Right lobe of liver (tissue), 6 donors: ENCODE measurements around the gene CHMP3. TPM values are rescaled to one million over a fixed set of nuclear protein-coding genes. Genes with fewer than 3 reads are reported as not detected.
"Not testable (repeated sequence)": the region's sequence is repeated elsewhere in the genome, so short reads cannot be mapped to it uniquely, and the experiment has no call there.

ENCODE experiments used
- ATAC-seq, 4 donors: fragments of 200-7000 bp; cut with Tn5 transposase; one replicate each; pipeline ENCODE4 v1.9.1; 2020; ENCODE audit warnings: mild to moderate bottlenecking in 4 of 4, moderate library complexity in 4 of 4
- DNase-seq, 3 donors: peaks; one replicate each; pipeline ENCODE4 v3.0.0-alpha.2; 2020
- H3K27ac ChIP-seq, 3 donors: fragments of 200-600 bp; one replicate each; pipeline ENCODE4 v1.8.0; 2022
- H3K27me3 ChIP-seq, 2 donors: fragments of 200-600 bp; one replicate each; pipeline ENCODE4 v1.8.0; 2022
- H3K36me3 ChIP-seq, 4 donors: fragments of 200-600 bp; sonication (generic) in 1 of 4; one replicate each; pipeline versions ENCODE4 v1.5.1 to v1.8.0; 2017 to 2022; ENCODE audit warnings: control low read depth in 1 of 4
- H3K4me1 ChIP-seq, 4 donors: fragments of 200-600 bp; sonication (generic) in 1 of 4; one replicate each; pipeline versions ENCODE4 v1.5.1 to v1.8.0; 2017 to 2022; ENCODE audit warnings: control low read depth in 1 of 4
- H3K4me3 ChIP-seq, 3 donors: fragments of 200-600 bp; one replicate each; pipeline ENCODE4 v1.8.0; 2022
- H3K9me3 ChIP-seq, 4 donors: fragments of 200-600 bp; sonication (generic) in 1 of 4; one replicate each; pipeline versions ENCODE4 v1.5.1 to v1.8.0; 2017 to 2022; ENCODE audit warnings: control low read depth in 1 of 4
- POLR2A ChIP-seq: fragments of 450-650 bp; IDR thresholded peaks from one replicate; pipeline ENCODE4 v1.6.1; 2017; ENCODE audit warnings: antibody characterized with exemption, mild to moderate bottlenecking
- WGBS: methylation state at CpG from one replicate; pipeline ENCODE4 v1.1.6; 2018; ENCODE audit warnings: low coverage, low lambda C conversion rate; ENCODE audit not compliant: insufficient coverage; ENCODE audit errors: missing lambda C conversion rate; 5-methylcytosine and 5-hydroxymethylcytosine counted together
- intact Hi-C, 2 donors: fragments of 100-400 bp; cut with DNase I; formaldehyde crosslinking; loops; one replicate each; pipeline versions ENCODE4 v1.11.2 to v1.14.1; 2022
- total RNA-seq, 6 experiments: library from RNA; depleted of rRNA in 2 of 6; stranded (reverse); fragments of >200 nt in 2 of 6; fragmentation: NEBNext Ultra II Directional in 3 of 6; extraction: Animal tissue kit (Norgen Biotek cat#: 25700) in 3 of 6; gene quantifications; one replicate each; pipeline versions ENCODE4 v1.1.0 to v1.2.4, GENCODE V29; 2016 to 2023
- TF ChIP-seq, protein P1 (sequence below), 4 donors: fragments of 200-600 bp in 3 of 4; fragments of 450-650 bp in 1 of 4; IDR thresholded peaks; one replicate each; pipeline versions ENCODE4 v1.5.1 to v1.8.0; 2016 to 2022; ENCODE audit warnings: antibody characterized with exemption in 4 of 4, mild to moderate bottlenecking in 2 of 4
- donor health status: DM: no; HTN: yes; CAD: no.
- donor health status: DM: no; HTN: no; CAD: no.
- donor health status: DM: no; HTN: no; CAD: no.
- donor health status: DM: no; HTN: yes; CAD: no.
- donor health status: DM: no; HTN: yes; CAD: no.

Gene CHMP3
- total RNA-seq, 6 experiments from 2014 or later, result 16.2 to 29.3 (median 24.4) TPM

DNA sequence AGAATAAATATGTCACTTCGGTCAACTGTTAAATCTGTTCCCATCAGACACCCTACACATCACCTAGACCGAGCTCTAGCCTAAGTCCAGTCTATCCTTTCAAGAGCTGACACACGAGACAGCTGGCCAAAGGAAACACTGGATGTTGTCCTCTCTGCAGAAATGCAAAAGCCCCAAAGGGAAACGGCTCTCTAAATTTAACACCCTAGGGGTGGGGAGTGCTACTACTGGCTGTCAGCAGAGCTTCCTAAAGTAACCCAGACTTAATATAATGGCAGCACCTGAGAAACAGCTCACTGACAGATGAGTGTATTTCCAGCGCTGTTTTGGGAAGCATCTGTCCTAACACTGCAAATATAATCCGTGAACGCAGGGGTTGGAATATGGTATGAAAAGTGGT, 55.6 kb downstream of the CHMP3 start:
- H3K9me3 ChIP-seq, result no peaks in the 10 kb centered on the region
- H3K4me3 ChIP-seq, result no peak overlapping the region
- H3K27ac ChIP-seq, result no peak overlapping the region
- intact Hi-C loops, result no loop called here
- TF ChIP-seq, protein P1, sequence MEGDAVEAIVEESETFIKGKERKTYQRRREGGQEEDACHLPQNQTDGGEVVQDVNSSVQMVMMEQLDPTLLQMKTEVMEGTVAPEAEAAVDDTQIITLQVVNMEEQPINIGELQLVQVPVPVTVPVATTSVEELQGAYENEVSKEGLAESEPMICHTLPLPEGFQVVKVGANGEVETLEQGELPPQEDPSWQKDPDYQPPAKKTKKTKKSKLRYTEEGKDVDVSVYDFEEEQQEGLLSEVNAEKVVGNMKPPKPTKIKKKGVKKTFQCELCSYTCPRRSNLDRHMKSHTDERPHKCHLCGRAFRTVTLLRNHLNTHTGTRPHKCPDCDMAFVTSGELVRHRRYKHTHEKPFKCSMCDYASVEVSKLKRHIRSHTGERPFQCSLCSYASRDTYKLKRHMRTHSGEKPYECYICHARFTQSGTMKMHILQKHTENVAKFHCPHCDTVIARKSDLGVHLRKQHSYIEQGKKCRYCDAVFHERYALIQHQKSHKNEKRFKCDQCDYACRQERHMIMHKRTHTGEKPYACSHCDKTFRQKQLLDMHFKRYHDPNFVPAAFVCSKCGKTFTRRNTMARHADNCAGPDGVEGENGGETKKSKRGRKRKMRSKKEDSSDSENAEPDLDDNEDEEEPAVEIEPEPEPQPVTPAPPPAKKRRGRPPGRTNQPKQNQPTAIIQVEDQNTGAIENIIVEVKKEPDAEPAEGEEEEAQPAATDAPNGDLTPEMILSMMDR (IDR thresholded peaks at IDR 0.05), result no peak
- TF ChIP-seq POLR2A, result no peak
- 100% methylated on average over 7 of the region's 7 CpGs for WGBS
- no peaks in the 10 kb centered on the region for H3K27me3 ChIP-seq
- H3K4me1 ChIP-seq, result no peaks in the 10 kb centered on the region
- ATAC-seq (no peak), DNase-seq (no peak)
- peaks cover 0 to 23% (median 4%) of the 10 kb centered on the region in 4 donors for H3K36me3 ChIP-seq

DNA sequence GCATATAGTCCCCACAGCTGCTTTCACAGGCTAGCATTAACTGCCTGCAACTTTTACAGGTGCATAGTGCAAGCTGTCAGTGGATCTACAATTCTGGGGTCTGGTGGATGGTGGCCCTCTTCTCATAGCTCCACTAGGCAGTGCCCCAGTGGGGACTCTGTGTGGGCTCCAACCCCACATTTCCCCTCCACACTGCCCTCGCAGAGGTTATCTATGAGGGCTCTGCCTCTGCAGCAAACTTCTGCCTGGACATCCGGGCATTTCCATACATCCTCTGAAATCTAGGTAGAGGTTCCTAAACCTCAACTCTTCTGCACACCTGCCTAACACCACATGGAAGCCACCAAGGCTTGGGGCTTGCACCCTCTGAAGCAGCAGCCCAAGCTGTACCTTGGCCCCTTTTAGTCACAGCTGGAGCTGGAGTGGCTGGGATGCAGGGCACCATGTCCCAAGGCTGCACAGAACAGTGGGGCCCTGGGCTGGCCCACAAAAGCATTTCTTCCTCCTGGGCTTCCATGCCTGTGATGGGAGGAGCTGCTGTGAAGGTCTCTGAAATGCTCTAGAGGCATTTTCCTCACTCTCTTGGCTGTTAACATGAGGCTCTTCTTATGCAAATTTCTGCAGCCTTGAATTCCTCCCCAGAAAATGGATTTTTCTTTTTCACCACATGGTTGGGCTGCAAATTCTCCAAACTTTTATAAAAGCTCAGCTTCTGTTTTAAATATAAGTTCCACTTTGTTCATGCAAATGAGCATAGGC, 62.7 kb downstream of the CHMP3 start:
- WGBS, result no CpG with 5 or more reads among the region's 2 CpGs
- intact Hi-C loops, result no loop called here
- TF ChIP-seq, protein P1 (IDR thresholded peaks at IDR 0.05), result no peak
- TF ChIP-seq POLR2A, result no peak
- ATAC-seq (no peak), DNase-seq (no peak)
- H3K27me3 ChIP-seq, result no peaks in the 10 kb centered on the region
- H3K36me3 ChIP-seq, result peaks cover 0 to 31% (median 3%) of the 10 kb centered on the region in 4 donors
- H3K27ac ChIP-seq, result no peak overlapping the region
- peaks cover 0 to 4% (median 0%) of the 10 kb centered on the region in 4 donors for H3K9me3 ChIP-seq
- H3K4me1 ChIP-seq, result no peaks in the 10 kb centered on the region
- H3K4me3 ChIP-seq, result no peak overlapping the region

DNA sequence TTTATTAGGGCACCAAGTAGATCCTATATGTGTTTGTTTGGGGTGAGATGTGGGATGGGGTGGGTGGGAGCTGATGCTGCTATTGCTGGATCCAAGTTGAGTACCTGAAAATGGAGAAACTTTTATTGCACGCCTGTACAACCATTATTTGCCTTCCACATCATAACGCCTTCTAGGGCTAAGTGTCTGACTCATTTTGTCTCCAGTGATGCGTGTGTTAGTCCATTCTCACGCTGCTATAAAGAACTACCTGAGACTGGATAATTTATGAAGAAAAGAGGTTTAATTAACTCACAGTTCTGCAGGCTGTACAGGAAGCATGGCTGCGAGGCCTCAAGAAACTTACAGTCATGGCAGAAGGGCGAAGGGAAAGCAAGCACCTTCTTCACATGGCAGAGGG, 63.9 kb downstream of the CHMP3 start:
- DNase-seq (no peak), ATAC-seq (no peak)
- H3K27ac ChIP-seq, result no peak overlapping the region
- H3K4me1 ChIP-seq, result no peaks in the 10 kb centered on the region
- peaks cover 0 to 4% (median 0%) of the 10 kb centered on the region in 4 donors for H3K9me3 ChIP-seq
- intact Hi-C loops, result no loop called here
- H3K36me3 ChIP-seq, result peaks cover 0 to 23% (median 3%) of the 10 kb centered on the region in 4 donors
- TF ChIP-seq POLR2A, result no peak
- TF ChIP-seq, protein P1 (IDR thresholded peaks at IDR 0.05), result no peak
- no peak overlapping the region for H3K4me3 ChIP-seq
- WGBS, result 89% methylated on average over 6 of the region's 6 CpGs
- no peaks in the 10 kb centered on the region for H3K27me3 ChIP-seq

DNA sequence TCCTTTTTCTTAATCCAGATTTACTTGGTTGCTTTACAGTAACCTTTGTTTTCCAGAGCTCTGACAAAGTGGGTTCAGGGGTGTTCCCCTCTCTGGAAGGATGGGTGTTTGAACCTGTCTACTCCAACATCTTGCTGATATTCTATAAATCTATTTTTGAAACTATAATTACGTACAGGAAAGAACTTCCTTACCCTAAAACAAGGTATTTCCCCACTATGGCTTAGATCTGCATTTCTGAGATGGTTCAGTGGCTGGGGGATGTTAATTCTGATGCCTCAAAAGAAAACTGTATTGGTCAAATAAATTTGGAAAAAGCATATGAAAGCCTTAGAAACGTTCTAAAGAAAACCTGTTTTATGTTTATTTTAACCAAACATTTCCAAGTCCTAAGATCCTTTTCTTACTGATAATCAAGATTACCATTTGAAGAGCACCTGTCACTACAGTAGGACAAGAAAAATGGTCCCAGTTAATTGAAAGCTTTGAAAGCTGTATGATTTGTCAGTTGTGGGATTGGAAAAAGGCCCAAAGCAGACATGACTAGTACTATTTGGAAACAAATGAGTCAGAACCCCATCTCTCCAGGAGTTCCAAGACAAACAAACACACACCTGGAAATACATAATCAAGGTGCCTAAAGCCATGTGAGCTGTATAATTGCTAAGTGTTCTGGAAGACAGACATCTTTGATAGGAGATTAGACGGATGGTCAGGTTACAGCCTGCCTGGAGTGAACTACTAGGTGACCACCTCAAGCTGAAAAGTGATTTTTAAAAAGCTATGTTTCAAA, 64.6 kb downstream of the CHMP3 start:
- H3K4me3 ChIP-seq, result no peak overlapping the region
- WGBS, result 80% methylated on average over 3 of the region's 3 CpGs
- no peaks in the 10 kb centered on the region for H3K4me1 ChIP-seq
- DNase-seq (no peak), ATAC-seq (peak in 1 of 4 donors; percentile 76)
- H3K27ac ChIP-seq, result no peak overlapping the region
- intact Hi-C loops, result no loop called here
- peaks cover 0 to 4% (median 0%) of the 10 kb centered on the region in 4 donors for H3K9me3 ChIP-seq
- no peaks in the 10 kb centered on the region for H3K27me3 ChIP-seq
- TF ChIP-seq POLR2A, result no peak
- TF ChIP-seq, protein P1 (IDR thresholded peaks at IDR 0.05), result no peak
- peaks cover 0 to 23% (median 3%) of the 10 kb centered on the region in 4 donors for H3K36me3 ChIP-seq

DNA sequence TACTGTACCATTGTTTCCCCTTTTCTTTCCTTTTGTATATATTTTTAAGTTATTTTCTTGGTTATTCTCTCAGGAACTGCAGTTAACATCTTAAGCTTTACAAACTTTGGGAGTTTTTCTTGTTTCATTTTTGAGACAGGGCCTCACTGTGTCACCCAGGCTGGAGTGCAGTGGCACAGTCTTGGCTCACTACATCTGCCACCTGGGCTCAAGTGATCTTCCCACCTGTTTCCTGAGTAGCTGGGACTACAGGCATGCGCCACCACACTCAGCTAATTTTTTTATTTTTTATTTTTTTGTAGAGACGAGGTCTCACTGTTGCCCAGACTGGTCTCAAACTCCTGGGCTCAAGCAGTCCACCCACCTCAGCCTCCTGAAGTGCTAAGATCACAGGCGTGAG, 66.9 kb downstream of the CHMP3 start:
- H3K27me3 ChIP-seq, H3K27ac ChIP-seq, H3K4me3 ChIP-seq, DNase-seq, ATAC-seq, H3K9me3 ChIP-seq, intact Hi-C loops: not testable (repeated sequence)
- Histone ChIP-seq H3K36me3 (peaks cover 0 to 37% (median 4%) of the 10 kb centered on the region in 4 donors), H3K4me1 (peaks cover 0 to 10% (median 0%) of the 10 kb centered on the region in 4 donors)
- 82% methylated on average over 3 of the region's 3 CpGs for WGBS
